Stimulated activated effector memory CD8-positive, alpha-beta T cell treated with anti-CD3 and anti-CD28 coated beads, Interleukin-12 subunit alpha, Interleukin-12 subunit beta, amount 100 ng/mL, for 72 hours (primary cell): Measurements from ENCODE around the gene RYR1.
"Not testable (repeated sequence)": the region's sequence is repeated elsewhere in the genome, so short reads cannot be mapped to it uniquely, and the experiment has no call there.

Experiments used
- ATAC-seq: fragments of 150-1000 bp; cut with Tn5 transposase; 2 replicates; pipeline ENCODE4 v1.10.0; 2021
- DNase-seq, 2 donors: peaks; one replicate each; pipeline ENCODE4 v3.0.0; 2021 to 2022; ENCODE audit warnings: low spot score in 2 of 2
- H3K27ac Mint-ChIP-seq: one replicate; pipeline ENCODE4 v1.8.0; 2022; ENCODE audit warnings: mild to moderate bottlenecking, mixed read lengths
- H3K36me3 Mint-ChIP-seq: one replicate; pipeline ENCODE4 v1.8.0; 2022; ENCODE audit warnings: mild to moderate bottlenecking, mixed read lengths
- H3K4me1 Mint-ChIP-seq: one replicate; pipeline ENCODE4 v1.8.0; 2022; ENCODE audit warnings: mixed read lengths
- H3K4me3 Mint-ChIP-seq: one replicate; pipeline ENCODE4 v1.8.0; 2022; ENCODE audit warnings: mild to moderate bottlenecking, mixed read lengths
- H3K9me3 Mint-ChIP-seq: one replicate; pipeline ENCODE4 v1.8.0; 2022; ENCODE audit warnings: mixed read lengths

RYR1 gene

DNA sequence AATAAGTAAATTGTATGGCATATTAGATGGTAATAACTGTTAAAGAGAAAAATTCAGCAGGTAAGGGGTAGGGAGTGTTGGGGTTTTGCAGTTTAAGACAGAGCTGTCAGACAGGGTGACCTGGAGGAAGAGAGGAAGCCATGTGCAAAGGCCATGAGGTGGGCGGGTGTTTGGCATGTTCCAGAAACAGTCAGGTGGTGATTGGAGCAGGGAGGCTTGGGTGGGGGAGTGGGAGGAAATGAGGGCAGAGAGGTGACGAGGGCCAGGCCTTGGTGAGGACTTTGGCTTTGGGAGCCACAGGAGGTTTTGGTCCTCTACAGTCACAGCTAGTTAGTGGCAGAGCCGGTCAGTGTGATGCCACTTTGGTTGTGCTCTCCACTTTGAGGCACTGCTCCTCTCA, 20.1 kb downstream of the RYR1 start:
- H3K27ac Mint-ChIP-seq = peak overlapping the region; percentile 60
- no peak overlapping the region for H3K4me3 Mint-ChIP-seq
- no peak for DNase-seq
- peaks cover 7% of the 10 kb centered on the region for H3K4me1 Mint-ChIP-seq
- peaks cover 91% of the 10 kb centered on the region for H3K36me3 Mint-ChIP-seq
- H3K9me3 Mint-ChIP-seq = no peaks in the 10 kb centered on the region
- ATAC-seq = peak; percentile 27

DNA sequence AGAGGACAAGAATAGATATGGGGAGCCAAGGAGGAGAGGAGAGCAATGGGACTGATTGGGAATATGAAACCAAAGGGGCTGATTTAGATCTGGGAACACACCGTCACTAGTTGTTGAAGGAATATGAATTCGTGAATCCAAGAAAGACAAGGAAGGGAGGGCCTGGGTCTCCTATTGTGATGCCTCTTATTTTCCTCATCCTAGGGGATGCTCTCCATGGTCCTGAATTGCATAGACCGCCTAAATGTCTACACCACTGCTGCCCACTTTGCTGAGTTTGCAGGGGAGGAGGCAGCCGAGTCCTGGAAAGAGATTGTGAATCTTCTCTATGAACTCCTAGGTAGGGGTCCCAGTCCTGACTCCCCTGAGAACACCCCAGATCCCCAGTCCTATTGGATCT, 21.5 kb downstream of the RYR1 start:
- H3K9me3 Mint-ChIP-seq = no peaks in the 10 kb centered on the region
- H3K36me3 Mint-ChIP-seq = peaks cover 91% of the 10 kb centered on the region
- H3K4me3 Mint-ChIP-seq = no peak overlapping the region
- no peak for DNase-seq
- no peak for ATAC-seq
- H3K27ac Mint-ChIP-seq = no peak overlapping the region
- H3K4me1 Mint-ChIP-seq = peaks cover 7% of the 10 kb centered on the region

DNA sequence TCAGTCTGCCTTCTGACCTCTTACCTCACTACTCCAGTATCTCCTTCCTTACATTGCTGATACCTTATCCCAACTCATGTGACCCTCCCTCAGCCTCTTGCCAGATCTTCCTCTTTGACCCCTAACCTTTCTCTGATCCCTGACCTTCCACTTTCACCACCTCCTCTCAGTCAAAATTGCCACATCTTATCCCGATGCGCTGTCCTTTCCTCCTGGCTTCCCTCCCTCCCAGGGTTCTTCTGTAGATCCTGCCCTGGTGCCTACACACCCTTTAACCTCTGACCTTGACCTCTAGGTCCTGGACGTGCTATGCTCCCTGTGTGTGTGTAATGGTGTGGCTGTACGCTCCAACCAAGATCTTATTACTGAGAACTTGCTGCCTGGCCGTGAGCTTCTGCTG, 23.7 kb downstream of the RYR1 start:
- Mint-ChIP-seq H3K27ac (no peak overlapping the region), H3K9me3 (no peaks in the 10 kb centered on the region), H3K4me3 (no peak overlapping the region), H3K36me3 (peaks cover 83% of the 10 kb centered on the region), H3K4me1 (peaks cover 7% of the 10 kb centered on the region)
- DNase-seq = no peak
- ATAC-seq = no peak

DNA sequence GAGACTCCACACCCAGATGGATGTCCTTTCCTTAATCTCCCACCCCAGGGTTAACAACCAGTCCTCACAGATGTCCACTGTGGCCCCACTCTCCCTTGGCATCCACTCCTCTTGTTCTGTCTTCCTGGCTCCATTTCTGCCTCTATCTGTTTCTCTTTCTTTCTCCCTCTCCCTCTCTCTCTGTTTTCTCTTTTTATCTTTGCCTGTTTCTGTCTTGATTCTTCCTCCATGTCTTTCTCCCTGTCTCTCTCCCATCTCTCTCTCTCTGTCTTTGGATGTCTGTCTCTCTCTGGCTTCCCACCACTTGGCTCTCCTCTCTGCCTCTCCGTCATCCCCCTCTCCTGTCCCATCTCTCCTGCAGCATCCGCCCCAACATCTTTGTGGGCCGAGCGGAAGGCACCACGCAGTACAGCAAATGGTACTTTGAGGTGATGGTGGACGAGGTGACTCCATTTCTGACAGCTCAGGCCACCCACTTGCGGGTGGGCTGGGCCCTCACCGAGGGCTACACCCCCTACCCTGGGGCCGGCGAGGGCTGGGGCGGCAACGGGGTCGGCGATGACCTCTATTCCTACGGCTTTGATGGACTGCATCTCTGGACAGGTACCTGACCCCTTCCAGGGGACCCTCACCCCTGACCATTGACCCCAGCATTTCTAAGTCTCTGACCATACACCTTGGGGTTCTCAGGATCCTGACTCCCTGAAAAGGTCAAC, 24.4 kb downstream of the RYR1 start:
- H3K9me3 Mint-ChIP-seq = no peaks in the 10 kb centered on the region
- DNase-seq (no peak), ATAC-seq (no peak)
- peaks cover 83% of the 10 kb centered on the region for H3K36me3 Mint-ChIP-seq
- no peak overlapping the region for H3K4me3 Mint-ChIP-seq
- H3K27ac Mint-ChIP-seq = no peak overlapping the region
- peaks cover 7% of the 10 kb centered on the region for H3K4me1 Mint-ChIP-seq

DNA sequence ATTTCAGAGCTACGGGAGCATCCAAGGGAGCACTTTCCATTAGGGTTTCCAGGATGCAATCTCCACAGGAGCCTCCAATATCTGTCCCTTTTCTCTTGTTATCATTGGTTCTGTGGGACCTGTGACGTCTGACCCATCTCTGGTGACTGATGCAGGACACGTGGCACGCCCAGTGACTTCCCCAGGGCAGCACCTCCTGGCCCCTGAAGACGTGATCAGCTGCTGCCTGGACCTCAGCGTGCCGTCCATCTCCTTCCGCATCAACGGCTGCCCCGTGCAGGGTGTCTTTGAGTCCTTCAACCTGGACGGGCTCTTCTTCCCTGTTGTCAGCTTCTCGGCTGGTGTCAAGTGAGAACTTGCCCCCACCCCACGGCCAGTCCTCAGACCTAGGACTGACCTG, 25.5 kb downstream of the RYR1 start:
- Mint-ChIP-seq H3K36me3 (peaks cover 84% of the 10 kb centered on the region), H3K4me3 (no peak overlapping the region), H3K4me1 (no peaks in the 10 kb centered on the region), H3K27ac (no peak overlapping the region), H3K9me3 (no peaks in the 10 kb centered on the region)
- no peak for DNase-seq
- no peak for ATAC-seq

DNA sequence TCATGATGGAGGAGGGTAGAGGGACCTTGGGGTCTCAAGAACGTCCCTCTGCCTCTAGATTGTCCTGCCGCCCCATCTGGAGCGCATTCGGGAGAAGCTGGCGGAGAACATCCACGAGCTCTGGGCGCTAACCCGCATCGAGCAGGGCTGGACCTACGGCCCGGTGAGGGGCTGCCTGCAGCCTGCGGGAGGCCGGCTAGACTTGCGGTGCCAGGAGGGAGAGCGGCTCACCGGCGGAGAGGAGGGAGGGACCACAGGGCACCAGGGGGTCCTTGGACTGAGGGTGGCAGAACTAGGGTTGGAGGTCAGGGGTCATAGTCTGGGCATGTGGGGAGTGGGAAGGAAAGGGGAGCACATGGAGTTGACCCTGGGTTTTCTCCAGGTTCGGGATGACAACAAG, 29.9 kb downstream of the RYR1 start:
- Mint-ChIP-seq H3K4me1 (no peaks in the 10 kb centered on the region), H3K36me3 (peaks cover 62% of the 10 kb centered on the region), H3K27ac (no peak overlapping the region), H3K4me3 (no peak overlapping the region), H3K9me3 (no peaks in the 10 kb centered on the region)
- no peak for DNase-seq
- ATAC-seq = no peak

DNA sequence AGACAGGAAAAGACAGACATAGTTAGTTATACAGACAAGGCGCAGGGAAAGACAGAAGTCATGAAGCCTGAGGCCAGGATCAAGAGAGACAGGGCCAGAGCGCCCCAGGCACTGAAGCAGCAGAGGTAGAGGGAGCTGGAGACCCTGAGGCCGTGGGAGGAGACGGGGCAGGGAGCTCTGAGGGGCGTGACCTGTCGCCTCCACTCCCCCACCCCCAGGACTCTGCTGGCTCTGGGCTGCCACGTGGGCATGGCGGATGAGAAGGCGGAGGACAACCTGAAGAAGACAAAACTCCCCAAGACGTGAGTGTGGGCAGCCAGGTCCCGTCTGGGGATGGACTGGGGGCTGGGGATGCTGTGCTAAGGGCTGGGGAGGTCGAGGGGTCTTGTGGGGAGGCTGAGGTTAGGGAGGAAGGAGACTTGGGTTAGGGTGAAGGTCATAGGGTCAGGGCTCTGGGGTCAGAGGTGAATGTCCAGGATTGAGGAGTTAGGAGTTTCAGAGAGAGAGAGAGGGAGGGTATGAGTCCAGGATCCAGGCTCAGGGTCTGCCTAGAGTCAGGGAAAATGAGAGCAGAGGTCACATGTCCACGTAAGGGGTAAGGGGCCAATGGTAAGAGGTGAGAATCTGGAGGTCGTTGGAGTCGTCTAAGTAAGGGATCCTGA, 31.1 kb downstream of the RYR1 start:
- no peaks in the 10 kb centered on the region for H3K9me3 Mint-ChIP-seq
- no peak overlapping the region for H3K27ac Mint-ChIP-seq
- ATAC-seq (no peak), DNase-seq (no peak)
- H3K36me3 Mint-ChIP-seq = peaks cover 53% of the 10 kb centered on the region
- no peaks in the 10 kb centered on the region for H3K4me1 Mint-ChIP-seq
- H3K4me3 Mint-ChIP-seq = no peak overlapping the region

DNA sequence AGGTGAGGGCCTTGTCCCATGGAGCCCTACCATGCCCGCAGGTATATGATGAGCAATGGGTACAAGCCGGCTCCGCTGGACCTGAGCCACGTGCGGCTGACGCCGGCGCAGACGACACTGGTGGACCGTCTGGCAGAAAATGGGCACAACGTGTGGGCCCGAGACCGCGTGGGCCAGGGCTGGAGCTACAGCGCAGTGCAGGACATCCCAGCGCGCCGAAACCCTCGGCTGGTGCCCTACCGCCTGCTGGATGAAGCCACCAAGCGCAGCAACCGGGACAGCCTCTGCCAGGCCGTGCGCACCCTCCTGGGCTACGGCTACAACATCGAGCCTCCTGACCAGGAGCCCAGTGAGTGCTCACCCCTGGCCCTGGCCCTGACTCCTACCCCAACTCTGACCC, 32.6 kb downstream of the RYR1 start:
- Mint-ChIP-seq H3K4me1 (no peaks in the 10 kb centered on the region), H3K4me3 (no peak overlapping the region), H3K9me3 (no peaks in the 10 kb centered on the region), H3K27ac (no peak overlapping the region), H3K36me3 (peaks cover 58% of the 10 kb centered on the region)
- ATAC-seq (peak; percentile 14), DNase-seq (no peak)

DNA sequence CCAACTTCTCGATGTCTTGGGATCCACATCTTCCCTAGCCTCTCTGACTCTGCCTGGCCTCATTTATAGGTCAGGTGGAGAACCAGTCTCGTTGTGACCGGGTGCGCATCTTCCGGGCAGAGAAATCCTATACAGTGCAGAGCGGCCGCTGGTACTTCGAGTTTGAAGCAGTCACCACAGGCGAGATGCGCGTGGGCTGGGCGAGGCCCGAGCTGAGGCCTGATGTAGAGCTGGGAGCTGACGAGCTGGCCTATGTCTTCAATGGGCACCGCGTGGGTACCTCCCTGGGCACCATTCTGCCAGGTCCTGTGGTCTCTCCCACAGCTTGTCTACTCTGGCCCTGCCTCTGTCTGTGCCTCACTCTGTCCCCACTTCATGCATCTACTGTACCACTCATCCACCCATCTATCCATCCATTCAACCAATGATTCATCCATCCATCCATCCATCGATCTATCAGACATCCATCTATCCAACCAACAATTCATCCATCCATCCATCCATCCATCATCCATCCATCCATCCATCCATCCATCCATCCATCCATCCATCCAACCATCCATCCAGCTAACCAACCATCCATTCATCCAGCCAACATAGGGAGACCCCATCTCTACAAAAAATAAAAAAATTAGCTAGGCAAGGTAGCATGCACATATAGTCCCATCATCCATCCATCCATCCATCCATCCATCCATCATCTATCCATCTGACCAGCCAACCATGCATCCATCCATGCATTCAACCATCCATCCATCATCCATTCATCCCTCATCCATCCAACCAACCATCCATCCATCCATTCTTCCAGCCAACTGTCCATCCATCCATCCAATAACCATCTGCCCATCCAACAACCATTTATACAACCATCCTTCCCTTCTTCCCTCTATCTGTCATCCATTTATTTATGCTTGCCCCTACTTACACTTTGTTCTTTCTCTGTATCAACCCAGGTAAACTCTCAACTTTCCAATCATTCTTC, 34.3 kb downstream of the RYR1 start:
- H3K4me1 Mint-ChIP-seq = no peaks in the 10 kb centered on the region
- ATAC-seq (no peak), DNase-seq (no peak)
- H3K4me3 Mint-ChIP-seq = no peak overlapping the region
- no peaks in the 10 kb centered on the region for H3K9me3 Mint-ChIP-seq
- no peak overlapping the region for H3K27ac Mint-ChIP-seq
- H3K36me3 Mint-ChIP-seq = peaks cover 53% of the 10 kb centered on the region

DNA sequence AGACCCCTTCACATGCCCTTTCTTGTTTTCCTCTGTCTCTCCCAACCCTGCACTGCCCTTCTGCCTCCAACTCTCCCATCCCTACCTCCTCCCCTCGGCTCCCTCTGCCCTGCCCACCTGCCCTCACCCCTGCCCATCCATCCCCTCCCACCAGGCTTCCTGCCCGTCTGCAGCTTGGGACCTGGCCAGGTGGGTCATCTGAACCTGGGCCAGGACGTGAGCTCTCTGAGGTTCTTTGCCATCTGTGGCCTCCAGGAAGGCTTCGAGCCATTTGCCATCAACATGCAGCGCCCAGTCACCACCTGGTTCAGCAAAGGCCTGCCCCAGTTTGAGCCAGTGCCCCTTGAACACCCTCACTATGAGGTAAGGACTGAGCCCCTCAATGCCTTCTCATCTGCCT, 35.7 kb downstream of the RYR1 start:
- no peak overlapping the region for H3K27ac Mint-ChIP-seq
- H3K4me1 Mint-ChIP-seq = no peaks in the 10 kb centered on the region
- no peaks in the 10 kb centered on the region for H3K9me3 Mint-ChIP-seq
- ATAC-seq = no peak
- no peak overlapping the region for H3K4me3 Mint-ChIP-seq
- DNase-seq = no peak
- peaks cover 44% of the 10 kb centered on the region for H3K36me3 Mint-ChIP-seq

DNA sequence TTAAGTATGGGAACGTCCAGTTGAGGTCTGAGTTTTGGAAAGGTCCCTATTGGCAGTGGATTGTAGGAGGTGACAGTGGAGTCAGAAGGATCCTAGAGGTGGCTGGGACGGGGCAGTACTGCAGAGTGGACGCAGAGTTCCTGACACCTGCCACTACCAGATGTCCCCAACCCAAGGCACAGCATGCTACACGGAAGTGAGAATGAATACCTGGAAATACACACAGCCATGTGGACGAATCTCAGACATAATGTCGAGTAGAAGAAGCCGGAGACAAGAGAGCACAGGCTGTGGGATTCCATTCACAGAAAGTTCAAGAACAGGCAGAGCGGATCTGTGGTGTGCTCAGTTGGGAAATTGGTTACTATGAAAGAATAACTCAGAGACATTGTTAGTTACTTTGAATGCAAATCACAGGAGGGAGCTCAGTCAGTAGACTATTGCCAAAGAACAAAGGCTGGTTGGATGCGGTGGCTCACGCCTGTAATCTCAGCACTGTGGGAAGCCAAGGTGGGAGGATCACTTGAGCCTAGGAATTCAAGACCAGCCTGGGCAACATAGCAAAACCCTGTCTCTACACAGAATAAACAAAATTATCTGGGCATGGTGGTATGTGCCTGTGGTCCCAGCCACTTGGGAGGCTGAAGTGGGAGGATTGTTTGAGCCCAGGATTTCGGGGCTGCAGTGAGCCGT, 37.4 kb downstream of the RYR1 start:
- H3K36me3 Mint-ChIP-seq = peaks cover 34% of the 10 kb centered on the region
- no peak for DNase-seq
- no peak overlapping the region for H3K4me3 Mint-ChIP-seq
- ATAC-seq = no peak
- no peak overlapping the region for H3K27ac Mint-ChIP-seq
- H3K4me1 Mint-ChIP-seq = no peaks in the 10 kb centered on the region
- no peaks in the 10 kb centered on the region for H3K9me3 Mint-ChIP-seq

DNA sequence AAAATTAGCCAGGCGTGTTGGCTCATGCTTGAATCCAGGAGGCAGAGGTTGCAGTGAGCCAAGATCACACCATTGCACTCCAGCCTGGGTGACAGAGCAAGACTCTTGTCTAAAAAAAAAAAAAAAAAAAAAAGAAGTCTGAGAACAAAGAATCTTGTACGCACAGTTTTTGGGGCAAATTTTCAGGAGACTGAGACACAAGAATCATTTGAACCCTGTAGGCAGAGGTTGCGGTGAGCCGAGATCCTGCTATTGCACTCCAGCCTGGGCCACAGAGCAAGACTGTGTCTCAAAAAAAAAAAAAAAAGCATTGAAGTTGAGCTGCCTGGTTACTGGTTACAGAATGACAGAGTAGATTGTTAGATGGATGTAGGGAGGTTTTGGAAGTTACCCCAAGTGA, 39.2 kb downstream of the RYR1 start:
- peaks cover 52% of the 10 kb centered on the region for H3K36me3 Mint-ChIP-seq
- H3K27ac Mint-ChIP-seq, H3K4me1 Mint-ChIP-seq, DNase-seq, H3K9me3 Mint-ChIP-seq, H3K4me3 Mint-ChIP-seq, ATAC-seq: not testable (repeated sequence)

DNA sequence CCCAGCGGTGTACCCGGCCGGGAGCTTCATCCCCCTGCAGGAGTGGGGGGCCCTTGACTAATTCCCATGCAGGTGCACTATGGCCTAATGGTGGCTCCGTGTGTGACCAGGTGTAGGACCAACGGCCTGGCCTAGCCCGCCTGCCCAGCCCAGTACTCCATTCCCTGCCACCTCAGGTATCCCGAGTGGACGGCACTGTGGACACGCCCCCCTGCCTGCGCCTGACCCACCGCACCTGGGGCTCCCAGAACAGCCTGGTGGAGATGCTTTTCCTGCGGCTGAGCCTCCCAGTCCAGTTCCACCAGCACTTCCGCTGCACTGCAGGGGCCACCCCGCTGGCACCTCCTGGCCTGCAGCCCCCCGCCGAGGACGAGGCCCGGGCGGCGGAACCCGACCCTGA, 39.7 kb downstream of the RYR1 start:
- ATAC-seq = no peak
- DNase-seq = no peak
- H3K27ac Mint-ChIP-seq = no peak overlapping the region
- no peak overlapping the region for H3K4me3 Mint-ChIP-seq
- no peaks in the 10 kb centered on the region for H3K9me3 Mint-ChIP-seq
- no peaks in the 10 kb centered on the region for H3K4me1 Mint-ChIP-seq
- H3K36me3 Mint-ChIP-seq = peaks cover 57% of the 10 kb centered on the region

DNA sequence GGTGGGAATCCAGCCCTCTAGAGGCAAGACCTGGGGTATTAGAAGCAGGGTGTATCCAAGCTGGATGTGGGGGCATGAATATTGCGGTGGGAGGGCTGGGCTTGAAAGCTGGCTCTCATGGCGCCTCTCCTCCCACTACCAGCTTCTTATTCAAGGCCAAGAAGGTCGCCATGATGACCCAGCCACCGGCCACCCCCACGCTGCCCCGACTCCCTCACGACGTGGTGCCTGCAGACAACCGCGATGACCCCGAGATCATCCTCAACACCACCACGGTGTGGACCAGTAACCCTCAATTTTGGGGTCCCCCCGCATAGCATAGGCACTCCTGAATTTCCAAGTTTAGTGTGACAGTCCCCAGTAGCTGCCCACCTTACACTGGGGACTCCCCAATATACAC, 41.7 kb downstream of the RYR1 start:
- H3K4me3 Mint-ChIP-seq = no peak overlapping the region
- no peaks in the 10 kb centered on the region for H3K4me1 Mint-ChIP-seq
- peaks cover 61% of the 10 kb centered on the region for H3K36me3 Mint-ChIP-seq
- no peaks in the 10 kb centered on the region for H3K9me3 Mint-ChIP-seq
- no peak for DNase-seq
- no peak overlapping the region for H3K27ac Mint-ChIP-seq
- no peak for ATAC-seq
